Left lung (tissue), 10 donors: ENCODE data around the gene TJP2. TPM values are rescaled to one million over a fixed set of nuclear protein-coding genes. Genes with fewer than 3 reads are reported as not detected.

Source experiments
- ATAC-seq: fragments of 200-7000 bp; cut with Tn5 transposase; one replicate; pipeline ENCODE4 v1.9.1; 2020; ENCODE audit warnings: moderate library complexity
- DNase-seq, 4 donors: peaks; one replicate each; pipeline ENCODE4 v3.0.0-alpha.2; 2013 to 2020
- H3K27ac ChIP-seq, 2 donors: fragments of 200-600 bp; sonication (generic) in 1 of 2; one replicate each; pipeline versions ENCODE4 v1.5.0 to v1.8.0; 2020 to 2021
- H3K27me3 ChIP-seq, 2 donors: fragments of 200-600 bp; sonication (generic) in 1 of 2; one replicate each; pipeline versions ENCODE4 v1.5.0 to v1.8.0; 2020 to 2021
- H3K36me3 ChIP-seq, 2 donors: fragments of 200-600 bp; sonication (generic) in 1 of 2; one replicate each; pipeline versions ENCODE4 v1.5.0 to v1.8.0; 2020 to 2021
- H3K4me1 ChIP-seq, 2 donors: fragments of 200-600 bp; one replicate each; pipeline ENCODE4 v1.8.0; 2021
- H3K4me3 ChIP-seq, 2 donors: fragments of 200-600 bp; sonication (generic) in 1 of 2; one replicate each; pipeline versions ENCODE4 v1.5.0 to v1.8.0; 2020 to 2021; ENCODE audit warnings: mild to moderate bottlenecking in 1 of 2
- H3K9me3 ChIP-seq, 2 donors: fragments of 200-600 bp; sonication (generic) in 1 of 2; one replicate each; pipeline versions ENCODE4 v1.5.0 to v1.8.0; 2020 to 2021
- CTCF ChIP-seq, 2 donors: fragments of 200-600 bp; sonication (generic) in 1 of 2; IDR thresholded peaks; one replicate each; pipeline versions ENCODE4 v1.5.0 to v1.8.0; 2021; ENCODE audit warnings: antibody characterized with exemption in 2 of 2
- intact Hi-C, 2 donors: fragments of 100-400 bp; cut with DNase I; formaldehyde crosslinking; loops; one replicate each; pipeline versions ENCODE4 v1.11.2 to v1.14.2; 2022
- polyA plus RNA-seq, 6 donors: library from polyadenylated mRNA; unstranded; fragments of 120-200 nt; gene quantifications; one replicate each; pipeline ENCODE4 v1.2.1, GENCODE V29; 2013; ENCODE audit not compliant: insufficient read length in 6 of 6
- total RNA-seq, 2 donors: library from RNA; stranded (reverse); fragmentation: NEBNext Ultra II Directional; extraction: Animal tissue kit (Norgen Biotek cat#: 25700); gene quantifications; one replicate each; pipeline ENCODE4 v1.2.1, GENCODE V29; 2021
- donor health status: DM: no; HTN: yes; CAD: no.
- donor health status: DM: no; HTN: no; CAD: no.

TJP2 gene
- total and polyA plus RNA-seq, 8 donors, result 93.0 to 139 (median 114) TPM

GRCh38 chr9:69250681-69251080 lies 76.6 kb downstream of the TJP2 start:
- H3K27me3 ChIP-seq, result no peaks in the 10 kb centered on the region
- no peaks in the 10 kb centered on the region for H3K4me1 ChIP-seq
- ATAC-seq, result no peak
- intact Hi-C loops, result no loop called here
- peaks cover 0 to 90% of the 10 kb centered on the region in 2 donors for H3K36me3 ChIP-seq
- no peak for TF ChIP-seq CTCF (IDR thresholded peaks at IDR 0.05)
- no peak overlapping the region for H3K4me3 ChIP-seq
- H3K27ac ChIP-seq, result no peak overlapping the region
- no peaks in the 10 kb centered on the region for H3K9me3 ChIP-seq
- DNase-seq, result no peak

- ATAC-seq, result no peak
- DNase-seq, result no peak
- peaks cover 0 to 81% of the 10 kb centered on the region in 2 donors for H3K36me3 ChIP-seq
- H3K27me3 ChIP-seq, result no peaks in the 10 kb centered on the region
- no peak overlapping the region for H3K4me3 ChIP-seq
- intact Hi-C loops, result no loop called here
- peak overlapping the region in 1 of 2 donors; percentile 29 for H3K27ac ChIP-seq
- H3K4me1 ChIP-seq, result no peaks in the 10 kb centered on the region
- TF ChIP-seq CTCF (IDR thresholded peaks at IDR 0.05), result no peak
- no peaks in the 10 kb centered on the region for H3K9me3 ChIP-seq
These were observed 78.4 kb downstream of the TJP2 start for GRCh38 chr9:69252436-69252835.

GRCh38 chr9:69253057-69253456 lies 79.0 kb downstream of the TJP2 start:
- Histone ChIP-seq H3K9me3 (no peaks in the 10 kb centered on the region), H3K4me3 (no peak overlapping the region), H3K4me1 (no peaks in the 10 kb centered on the region), H3K27me3 (no peaks in the 10 kb centered on the region), H3K36me3 (peaks cover 0 to 76% of the 10 kb centered on the region in 2 donors), H3K27ac (peak overlapping the region in 1 of 2 donors; percentile 29)
- ATAC-seq (no peak), DNase-seq (peak in 1 of 4 donors; percentile 8)
- intact Hi-C loops, result no loop called here
- no peak for TF ChIP-seq CTCF (IDR thresholded peaks at IDR 0.05)

GRCh38 chr9:69254223-69254622 lies 80.1 kb downstream of the TJP2 start:
- no peaks in the 10 kb centered on the region for H3K27me3 ChIP-seq
- ATAC-seq, result no peak

GRCh38 chr9:69255591-69255990 lies 81.5 kb downstream of the TJP2 start:
- no peak for TF ChIP-seq CTCF (IDR thresholded peaks at IDR 0.05)
- no peaks in the 10 kb centered on the region for H3K27me3 ChIP-seq
- H3K4me3 ChIP-seq, result no peak overlapping the region
- H3K4me1 ChIP-seq, result no peaks in the 10 kb centered on the region
- no peak overlapping the region for H3K27ac ChIP-seq
- H3K9me3 ChIP-seq, result no peaks in the 10 kb centered on the region
- intact Hi-C loops, result no loop called here
- peaks cover 0 to 52% of the 10 kb centered on the region in 2 donors for H3K36me3 ChIP-seq
- no peak for ATAC-seq
- DNase-seq, result no peak

More at GRCh38 chr9:69254223-69254622, 80.1 kb downstream of the TJP2 start:
- H3K4me3 ChIP-seq, result no peak overlapping the region
- no peaks in the 10 kb centered on the region for H3K4me1 ChIP-seq
- H3K9me3 ChIP-seq, result no peaks in the 10 kb centered on the region
- intact Hi-C loops, result no loop called here
- no peak overlapping the region for H3K27ac ChIP-seq
- no peak for DNase-seq
- no peak for TF ChIP-seq CTCF (IDR thresholded peaks at IDR 0.05)
- H3K36me3 ChIP-seq, result peaks cover 0 to 65% of the 10 kb centered on the region in 2 donors
